NCI-H2107 (cell line): ENCODE data around the gene SLC25A28.
A peak's percentile ranks its signal among the peaks of the same experiment; 100 is the strongest.

ENCODE experiments used
- DNase-seq: peaks from one replicate; lab custom pipeline; 2025; lab: John Stamatoyannopoulos, UW

The SLC25A28 gene

DNA sequence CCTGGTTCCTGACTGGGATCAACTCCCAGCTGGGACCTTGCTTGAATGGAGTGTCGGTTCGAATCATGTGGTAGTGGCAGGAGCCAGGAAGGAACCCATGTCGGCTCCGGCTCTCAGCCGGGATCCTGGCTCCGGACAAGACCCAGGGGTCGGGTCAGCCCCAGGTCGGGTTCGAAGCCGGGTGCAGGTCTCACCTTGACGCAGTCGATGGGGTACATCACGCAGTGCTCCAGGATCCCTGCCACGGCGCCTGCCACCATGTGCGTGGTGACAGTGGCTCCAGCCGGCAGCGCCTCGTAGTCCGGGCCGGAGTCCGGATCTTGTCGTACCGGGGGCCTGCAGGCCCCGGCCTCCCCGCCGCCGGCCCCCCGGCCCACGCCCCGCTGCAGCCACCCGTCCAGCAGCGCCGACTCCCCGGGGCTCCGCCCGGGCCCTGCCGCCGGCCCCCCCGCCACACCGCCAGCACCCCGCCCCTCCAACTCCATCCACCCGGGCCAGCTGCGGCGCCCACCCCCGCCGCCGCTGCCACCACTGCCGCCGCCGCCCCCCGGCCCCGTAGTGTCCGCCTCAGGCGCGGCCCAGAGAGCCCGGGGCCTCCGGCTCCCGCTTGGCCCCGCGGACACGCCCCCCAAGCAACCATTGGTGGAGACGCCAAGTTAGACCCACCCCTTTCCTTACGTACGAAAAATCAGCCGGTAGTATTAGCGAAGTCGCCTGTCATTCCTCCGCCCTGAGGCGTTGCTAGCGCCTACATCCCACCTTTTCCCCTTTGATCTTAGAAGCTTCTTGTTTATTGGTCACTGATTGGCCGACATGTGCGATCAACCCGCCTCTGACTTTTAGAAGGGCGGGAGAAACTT, at the start of gene SLC25A28:
TSS of gene SLC25A28 (minus strand) at position 589 of the 860 bp plus-strand sequence. CDS start at position 485, 104 bp downstream.
- DNase-seq, result no peak

DNA sequence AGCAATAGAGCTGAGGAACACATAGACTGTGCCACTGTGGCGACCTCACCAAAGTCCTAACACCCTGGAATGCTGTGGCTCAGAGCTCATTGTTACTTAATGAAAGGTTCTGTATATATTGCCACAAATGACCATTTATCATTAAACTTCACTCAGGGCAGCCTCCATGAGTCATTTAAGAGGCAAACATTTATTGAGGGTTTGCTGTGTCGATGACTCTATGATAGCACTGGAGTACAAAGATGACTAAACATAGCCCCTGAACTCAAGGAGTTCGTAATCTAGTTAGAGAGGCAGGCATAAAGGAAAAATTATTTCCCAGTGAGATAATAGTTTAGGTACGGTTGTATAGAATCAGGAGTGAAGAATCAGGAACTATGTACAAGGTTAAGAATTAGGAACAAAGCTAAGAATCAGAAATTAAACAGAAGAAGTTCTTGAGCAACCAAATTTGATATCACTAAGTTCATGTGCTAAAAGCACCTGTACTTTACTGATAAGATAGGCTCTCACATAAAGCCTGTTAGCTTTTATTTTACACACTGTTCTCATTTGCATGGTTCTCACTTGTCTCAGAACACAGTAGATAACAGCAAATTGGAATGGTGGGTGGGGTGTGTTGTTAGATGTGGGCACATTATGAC, 47.0 kb upstream of the SLC25A28 start:
- DNase-seq, result no peak

DNA sequence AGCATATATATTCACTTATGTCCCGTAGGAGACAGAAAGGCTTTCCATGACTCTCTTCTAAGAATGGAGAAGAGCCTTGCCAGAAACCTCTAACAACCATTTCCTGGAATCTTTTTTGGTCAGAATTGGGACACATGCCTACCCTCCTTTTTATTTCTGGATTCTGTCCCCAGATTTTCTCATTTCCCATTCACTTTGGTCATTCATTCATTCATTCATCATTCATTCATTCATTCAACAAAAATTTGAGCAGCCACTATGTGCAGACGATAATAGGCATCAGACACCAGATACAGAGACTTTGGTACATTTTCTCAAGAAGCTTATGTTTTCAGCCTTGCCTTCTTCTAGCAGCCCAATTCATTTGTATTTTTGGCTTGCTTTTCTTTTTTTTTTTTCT, 45.1 kb upstream of the SLC25A28 start:
- no peak for DNase-seq

DNA sequence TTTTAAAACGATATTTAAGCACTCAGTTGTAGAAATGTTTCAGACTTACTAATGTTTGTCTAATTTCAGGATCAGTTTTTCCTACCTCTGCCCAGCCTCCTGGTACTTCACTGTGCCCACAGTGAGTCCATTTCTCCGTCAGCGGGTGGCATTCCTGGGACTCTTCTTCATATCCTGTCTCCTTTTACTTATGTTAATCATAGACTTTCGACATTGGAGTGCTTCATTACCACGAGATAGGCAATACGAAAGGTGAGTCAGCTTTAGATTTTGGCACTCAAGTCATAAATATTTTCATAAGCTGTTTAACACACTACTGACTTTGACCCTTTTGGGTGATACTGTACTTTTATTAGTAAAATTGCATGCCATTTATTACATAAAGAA, 41.1 kb upstream of the SLC25A28 start:
- DNase-seq, result no peak

- DNase-seq, result no peak
Measured at GRCh38 chr10:99660662-99661376, 40.6 kb upstream of the SLC25A28 start.

- no peak for DNase-seq
Measured at GRCh38 chr10:99659868-99660366, 39.7 kb upstream of the SLC25A28 start.

DNA sequence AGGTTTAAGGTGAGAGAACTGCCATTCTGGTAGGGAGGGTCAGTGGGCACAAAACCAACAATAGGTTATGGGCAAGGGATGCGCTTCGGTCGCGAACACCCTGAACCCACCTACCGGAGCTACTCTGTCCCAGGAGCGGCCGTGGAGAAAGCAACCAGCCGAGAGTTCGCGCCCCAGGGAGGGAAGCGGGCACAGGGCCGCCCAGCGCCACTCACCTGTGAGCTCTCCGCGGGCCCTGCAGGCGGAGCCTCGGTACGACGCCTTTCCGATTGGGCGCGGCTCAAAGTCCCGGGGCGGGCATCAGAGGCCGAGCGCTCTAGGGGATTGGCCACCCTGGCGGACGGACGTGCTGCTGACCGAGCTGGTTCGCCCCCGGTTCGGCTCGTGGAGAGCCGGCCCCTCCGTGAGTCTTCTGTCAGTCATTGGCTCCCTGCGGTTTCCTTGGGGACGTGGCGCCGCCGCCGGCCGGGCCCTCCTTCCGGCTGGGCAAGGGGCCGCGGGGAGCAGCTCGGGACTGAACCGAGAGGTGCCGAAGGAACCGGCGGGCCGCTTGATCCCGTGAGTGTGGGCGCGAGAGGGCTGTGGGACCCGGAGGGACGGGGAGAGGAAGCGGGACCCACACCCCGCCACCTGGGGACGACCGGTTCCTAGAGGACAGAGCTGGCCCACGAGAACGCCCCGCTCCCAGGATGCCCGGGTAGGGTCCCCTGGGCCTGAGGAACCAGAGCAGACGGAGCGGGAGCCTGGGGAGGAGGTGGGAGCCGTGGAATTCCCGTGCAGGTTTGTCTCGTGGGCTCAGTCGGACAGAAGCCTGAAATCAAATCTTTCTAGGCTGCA, 39.0 kb upstream of the SLC25A28 start, which contains the start of gene ENTPD7:
TSS of gene ENTPD7 (plus strand) at position 479 of the 837 bp plus-strand sequence. CDS start 448 bp downstream, outside the sequence.
- peak; percentile 82 for DNase-seq

DNA sequence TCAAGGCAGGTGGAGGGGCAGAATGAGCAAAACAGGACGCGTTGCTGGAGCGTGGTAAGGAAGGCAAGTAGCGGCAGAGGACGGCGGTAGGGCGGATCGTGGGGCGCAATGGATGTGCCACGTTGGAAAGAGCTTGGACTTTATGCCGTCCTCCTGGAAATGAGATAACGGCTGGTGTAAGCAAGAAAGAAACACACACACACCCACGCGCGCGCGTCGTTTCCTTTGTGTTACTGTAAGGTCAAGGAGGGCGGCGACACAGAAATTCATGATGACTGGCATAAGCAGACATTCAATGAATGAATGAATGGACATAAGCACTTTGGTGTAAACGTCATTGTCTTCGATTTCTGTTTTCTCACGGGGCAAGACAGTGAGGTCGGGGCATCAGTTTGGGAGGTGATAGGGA, 38.4 kb upstream of the SLC25A28 start:
- no peak for DNase-seq

DNA sequence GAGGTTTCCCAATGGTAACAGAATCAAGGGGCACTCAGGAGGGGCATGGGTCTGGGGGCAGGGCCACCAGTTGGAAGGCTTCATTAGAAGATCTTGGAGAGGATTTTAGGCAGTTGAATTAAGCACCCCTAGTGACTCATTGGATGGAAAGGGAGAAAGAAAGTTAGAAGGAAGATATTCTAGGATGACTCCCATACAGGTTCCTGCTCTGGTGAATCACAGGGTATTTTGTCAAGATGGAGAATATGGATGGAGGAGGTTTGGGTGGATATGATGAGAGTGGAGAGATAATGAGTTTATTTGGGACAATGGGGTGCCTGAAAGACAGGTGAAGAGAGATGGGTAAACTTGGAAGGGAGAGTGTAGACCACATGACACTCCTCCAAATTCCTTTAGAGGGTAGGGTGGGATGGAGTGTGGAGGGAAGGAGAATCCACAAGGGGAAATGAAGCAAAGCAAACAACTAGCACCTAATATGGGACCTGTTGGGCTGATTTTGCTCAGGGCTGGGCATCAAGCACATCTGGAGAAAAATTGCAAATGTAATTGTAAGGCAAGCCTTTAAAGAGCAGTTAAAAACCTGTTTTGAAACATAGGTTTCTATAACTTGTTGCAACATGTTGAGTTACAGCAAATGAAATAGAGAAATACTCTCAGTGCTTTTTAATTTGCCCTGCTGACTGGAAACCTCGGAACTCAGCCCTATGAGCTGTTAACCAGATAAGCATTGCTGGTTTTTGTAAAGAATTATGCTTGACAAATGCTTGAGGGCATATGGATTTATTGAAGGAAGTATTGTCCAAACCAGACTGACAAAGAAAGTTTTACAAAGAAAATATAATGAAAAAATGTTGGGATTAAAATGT, 36.2 kb upstream of the SLC25A28 start:
- DNase-seq, result no peak

DNA sequence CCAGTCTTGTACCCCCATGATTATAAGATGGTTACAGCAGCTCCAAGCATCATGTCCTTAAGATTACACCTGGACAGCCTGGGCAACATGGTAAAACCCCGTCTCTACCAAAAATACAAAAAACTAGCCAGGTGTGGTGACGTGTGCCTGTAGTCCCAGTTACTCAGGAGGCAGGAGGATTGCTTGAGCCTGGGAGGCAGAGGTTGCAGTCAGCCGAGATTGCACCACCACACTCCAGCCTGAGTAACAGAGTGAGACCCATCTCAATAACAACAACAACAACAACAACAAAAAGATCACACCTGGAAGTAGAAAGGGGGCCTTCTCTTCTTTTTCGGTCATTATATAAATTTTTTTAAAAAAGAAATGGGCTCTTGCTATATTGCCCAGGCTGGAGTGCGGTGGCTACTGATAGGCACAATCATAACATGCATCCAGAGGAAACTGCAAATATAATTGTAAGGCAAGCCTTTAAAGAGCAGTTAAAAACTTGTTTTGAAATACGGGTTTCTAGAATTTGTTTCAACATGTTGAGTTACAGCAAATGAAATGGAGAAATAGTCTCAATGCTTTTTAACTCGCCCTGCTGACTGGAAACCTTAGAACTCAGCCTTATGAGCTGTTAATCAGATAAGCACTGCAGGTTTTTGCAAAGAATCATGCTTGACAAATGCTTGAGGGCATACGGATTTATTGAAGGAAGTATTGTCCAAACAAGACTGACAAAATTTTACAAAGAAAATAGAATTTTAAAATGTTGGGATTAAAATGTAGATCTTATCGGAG, 34.3 kb upstream of the SLC25A28 start:
- DNase-seq, result no peak

DNA sequence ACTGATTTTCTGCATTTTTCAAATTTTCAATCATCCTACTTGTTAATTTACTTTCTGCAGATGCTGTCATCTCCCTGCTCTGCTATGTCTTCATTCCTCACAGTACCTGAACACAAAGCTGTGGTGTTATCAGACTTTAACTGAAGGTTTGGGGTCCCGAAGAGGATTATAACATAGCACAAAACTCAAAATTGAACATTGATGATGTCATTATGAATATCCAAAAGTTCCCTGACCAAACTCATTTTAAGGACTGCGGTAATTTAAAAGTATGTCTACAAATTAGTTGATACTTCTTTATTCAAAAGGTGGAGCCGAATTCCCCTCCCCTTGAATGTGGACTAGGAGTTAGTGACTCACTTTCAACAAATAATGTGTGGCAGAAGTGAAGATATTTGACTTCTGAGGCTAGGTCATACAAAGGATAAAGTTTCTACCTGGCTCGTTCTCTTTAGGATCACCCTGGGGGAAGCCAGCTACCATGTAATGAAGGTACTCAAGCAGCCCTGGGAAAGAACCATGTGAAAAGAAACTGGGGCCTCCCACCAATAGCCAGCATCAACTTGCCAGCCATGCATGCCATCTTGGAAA, 32.7 kb upstream of the SLC25A28 start:
- DNase-seq, result no peak

GRCh38 chr10:99648717-99649116, 28.5 kb upstream of the SLC25A28 start:
- DNase-seq, result no peak

DNA sequence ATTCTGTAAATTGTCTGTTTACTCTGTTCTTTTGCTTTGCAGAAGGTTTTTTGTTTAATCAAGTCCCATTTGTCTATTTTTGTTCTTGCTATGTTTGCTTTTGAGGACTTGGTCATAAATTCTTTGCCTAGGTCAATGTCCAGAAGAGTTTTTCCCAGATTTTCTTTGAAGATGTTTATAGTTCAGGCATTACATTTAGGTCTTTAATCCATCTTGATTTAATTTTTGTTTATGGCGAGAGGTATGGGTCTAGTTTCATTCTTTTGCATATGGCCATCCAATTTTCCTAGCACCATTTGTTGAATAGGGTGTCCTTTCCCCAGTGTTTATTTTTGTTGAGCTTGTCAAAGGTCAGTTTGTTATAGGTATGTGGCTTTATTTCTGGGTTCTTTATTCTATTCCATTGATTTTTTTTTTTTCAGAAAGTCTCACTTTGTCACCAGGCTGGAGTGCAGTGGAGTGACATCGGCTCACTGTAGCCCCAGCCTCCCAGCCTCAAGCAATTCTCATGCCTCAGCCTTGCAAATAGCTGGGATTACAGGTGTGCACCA, 27.4 kb upstream of the SLC25A28 start:
- no peak for DNase-seq

DNA sequence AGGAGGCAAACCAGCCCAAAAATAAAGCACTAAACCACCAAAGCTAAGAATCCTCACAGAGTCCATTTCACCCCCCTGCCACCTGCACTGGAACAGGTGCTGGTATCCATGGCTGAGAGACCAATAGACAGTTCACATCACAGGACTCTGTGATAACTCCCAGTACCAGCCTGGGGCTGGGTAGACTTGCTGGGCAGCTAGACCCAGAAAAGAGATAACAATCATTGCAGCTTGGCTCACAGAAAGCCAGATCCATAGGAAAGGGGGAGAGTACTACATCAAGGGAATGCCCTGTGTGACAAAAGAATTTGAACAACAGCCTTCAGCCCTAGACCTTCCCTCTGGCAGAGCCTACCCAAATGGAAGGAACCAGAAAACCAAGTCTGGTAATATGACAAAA, 13.6 kb upstream of the SLC25A28 start:
- DNase-seq, result no peak

DNA sequence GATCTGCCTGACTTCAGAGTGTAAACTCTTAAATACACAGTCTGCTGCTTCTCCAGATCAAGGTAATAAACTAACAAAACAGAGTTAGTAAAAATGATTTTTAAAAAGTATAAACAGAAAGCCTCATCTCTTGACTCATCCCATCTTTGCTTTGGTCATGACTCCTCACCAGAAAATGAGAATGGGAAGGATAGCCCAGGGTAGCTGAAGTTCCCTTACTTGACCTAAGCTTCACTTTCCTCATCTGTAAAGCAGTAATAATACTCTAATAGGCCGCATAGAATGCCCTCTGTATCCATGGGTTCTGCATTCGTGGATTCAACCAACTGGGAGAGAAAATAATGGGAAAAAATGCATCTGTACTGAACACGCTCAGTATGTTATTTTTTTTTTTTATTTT, 11.3 kb upstream of the SLC25A28 start:
- no peak for DNase-seq

- no peak for DNase-seq
Measured at GRCh38 chr10:99630991-99631390, 10.8 kb upstream of the SLC25A28 start.

DNA sequence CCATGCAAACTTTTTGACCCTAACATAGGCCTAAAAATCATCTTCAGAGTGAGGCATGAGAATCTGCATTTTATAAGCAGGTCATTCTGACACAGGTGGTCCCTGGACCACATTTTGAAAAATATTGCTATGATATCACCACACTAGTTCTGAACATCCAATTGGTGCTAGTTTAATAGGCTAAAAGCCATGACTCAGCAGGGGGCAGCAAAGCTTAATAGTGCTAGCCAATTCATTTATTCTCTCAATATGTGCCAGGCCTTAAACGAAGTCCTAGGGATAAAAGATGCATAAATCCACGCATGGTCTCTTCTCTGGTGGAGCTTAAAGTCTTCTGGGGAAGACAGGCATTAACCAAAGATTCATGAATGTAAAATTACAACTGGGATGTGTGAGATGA, 10.2 kb upstream of the SLC25A28 start:
- no peak for DNase-seq

DNA sequence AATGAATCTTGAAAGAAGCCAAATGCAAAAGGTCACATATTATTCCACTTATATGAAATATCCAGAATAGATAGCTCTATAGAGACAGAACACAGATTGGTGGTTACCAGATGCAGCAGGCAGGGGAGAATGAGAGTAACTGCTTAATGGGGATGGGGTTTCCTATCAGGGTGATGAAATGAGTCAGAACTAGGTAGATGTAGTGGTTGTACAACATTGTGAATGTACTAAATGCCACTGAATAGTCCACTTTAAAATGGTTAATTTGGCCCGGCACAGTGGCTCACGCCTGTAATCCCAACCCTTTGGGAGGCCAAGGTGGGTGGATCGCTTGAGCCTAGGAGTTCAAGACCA, 9.4 kb upstream of the SLC25A28 start:
- DNase-seq, result no peak

- no peak for DNase-seq
Measured at GRCh38 chr10:99628923-99629624, 8.8 kb upstream of the SLC25A28 start.
